Activated CD8-positive, alpha-beta memory T cell treated with anti-CD3 and anti-CD28 coated beads, Interleukin-2, amount 50 U/mL, for 24 hours (primary cell): ENCODE results near the gene AHCTF1.

ENCODE experiments used
- DNase-seq: peaks from one replicate; pipeline ENCODE4 v3.0.0-alpha.2; 2020; ENCODE audit errors: extremely low read depth

Gene AHCTF1

DNA sequence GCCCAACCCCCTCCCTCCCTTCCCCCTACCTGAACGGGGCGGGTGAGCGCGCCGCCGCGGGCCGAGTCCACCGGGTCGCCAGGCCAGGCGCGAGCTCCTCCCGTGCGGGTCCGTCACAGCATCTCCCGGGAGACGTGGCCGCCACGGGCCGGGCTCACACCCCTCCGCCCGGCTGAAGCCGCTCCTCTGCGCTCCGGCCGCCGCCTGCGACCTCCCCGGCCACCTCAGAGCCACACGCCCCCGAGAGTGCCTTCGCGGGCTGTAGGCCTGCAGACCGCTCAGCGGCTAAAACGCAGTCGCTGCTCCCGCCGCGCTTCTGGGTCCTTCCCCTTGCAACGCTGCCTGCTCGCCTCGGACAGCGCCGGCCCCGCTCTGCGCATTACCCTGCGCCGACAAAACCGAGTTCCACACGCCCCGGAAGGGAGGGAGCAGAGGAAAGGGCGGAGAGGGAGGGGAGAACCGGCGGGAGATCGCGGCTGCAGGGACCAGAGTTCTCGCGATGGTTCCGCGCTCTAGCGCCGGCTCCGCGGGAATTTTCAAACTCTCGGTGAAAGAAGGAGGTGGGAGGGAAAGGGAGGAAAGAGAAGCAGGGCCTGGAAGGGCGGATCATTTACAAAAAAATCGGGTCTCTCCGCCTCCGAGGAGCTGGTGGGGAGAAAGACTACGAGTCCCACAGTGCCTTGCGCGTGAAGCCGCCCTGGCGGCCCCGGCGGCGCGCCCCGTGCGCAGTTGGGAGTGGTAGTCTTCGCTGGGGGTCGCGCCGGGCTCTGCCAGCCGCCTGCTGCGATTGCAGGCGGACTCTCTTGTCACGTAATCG, at the start of gene AHCTF1:
Gene AHCTF1, minus strand, starts transcription at position 400 of the 817 bp plus-strand sequence. CDS start 13,578 bp downstream, outside the sequence.
- peak; percentile 89 for DNase-seq

- no peak for DNase-seq
These were observed 47.0 kb upstream of the AHCTF1 start for GRCh38 chr1:246978785-246979184.

DNA sequence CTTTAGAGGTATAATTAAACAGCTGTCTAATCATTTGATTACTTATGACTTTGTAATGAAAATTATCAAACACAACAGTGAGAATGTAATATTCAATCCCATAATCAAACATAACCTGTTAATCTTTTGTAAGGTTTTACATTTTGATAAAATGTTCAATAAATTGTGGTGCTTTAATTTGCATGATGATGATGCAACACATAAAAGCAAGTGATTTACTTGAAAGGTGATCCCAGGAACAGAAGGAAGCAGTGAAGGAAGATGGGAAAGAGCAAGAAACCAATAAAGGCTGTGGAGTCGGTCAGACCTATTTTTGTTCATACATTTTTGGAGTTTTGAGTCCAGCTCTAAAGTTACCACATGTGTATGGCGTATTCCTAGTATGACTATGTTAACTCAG, 46.5 kb upstream of the AHCTF1 start:
- no peak for DNase-seq

- no peak for DNase-seq
These were observed 40.2 kb upstream of the AHCTF1 start for GRCh38 chr1:246971969-246972368.

GRCh38 chr1:246971090-246971721, 39.5 kb upstream of the AHCTF1 start:
- DNase-seq = no peak

- DNase-seq = no peak
These were observed 37.9 kb upstream of the AHCTF1 start for GRCh38 chr1:246969621-246970020.

DNA sequence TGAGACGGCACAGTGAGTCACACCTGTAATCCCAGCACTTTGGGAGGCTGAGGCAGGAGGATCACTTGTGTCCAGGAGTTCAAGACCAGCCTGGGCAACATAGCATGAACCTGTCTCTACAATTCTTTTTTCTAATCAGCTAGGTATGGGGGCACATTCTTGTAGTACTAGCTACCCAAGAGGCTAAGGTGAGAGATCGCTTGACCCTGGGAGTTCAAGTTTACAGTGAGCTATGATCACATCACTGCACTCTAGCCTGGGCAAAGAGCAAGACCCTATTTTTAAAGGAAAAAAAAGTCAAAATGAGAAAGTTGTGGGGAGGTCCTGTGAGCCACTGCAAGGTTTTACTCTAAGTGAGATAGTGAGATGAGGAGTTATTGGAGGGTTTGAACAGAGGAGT, 34.8 kb upstream of the AHCTF1 start:
- no peak for DNase-seq

GRCh38 chr1:246959944-246960693, 28.4 kb upstream of the AHCTF1 start:
- DNase-seq = no peak

DNA sequence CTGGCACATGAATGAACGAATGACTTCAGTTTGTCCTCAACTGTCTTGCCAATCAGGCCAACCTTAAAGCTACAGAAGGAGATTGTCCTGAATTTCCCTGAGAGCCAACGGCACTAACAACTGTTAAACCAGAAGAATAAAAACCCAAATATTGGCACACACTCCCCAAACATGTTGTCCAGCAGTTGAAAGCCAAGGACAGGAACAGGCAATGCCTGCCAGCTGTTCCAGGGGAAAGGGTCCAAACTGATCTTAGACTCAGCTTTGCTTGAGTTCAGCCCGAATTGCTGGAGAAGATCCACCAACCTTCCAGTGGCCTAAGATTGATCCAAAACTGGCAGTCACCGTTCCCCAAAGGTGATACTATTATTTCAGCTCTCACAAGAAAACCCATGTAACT, 22.4 kb upstream of the AHCTF1 start:
- no peak for DNase-seq

DNA sequence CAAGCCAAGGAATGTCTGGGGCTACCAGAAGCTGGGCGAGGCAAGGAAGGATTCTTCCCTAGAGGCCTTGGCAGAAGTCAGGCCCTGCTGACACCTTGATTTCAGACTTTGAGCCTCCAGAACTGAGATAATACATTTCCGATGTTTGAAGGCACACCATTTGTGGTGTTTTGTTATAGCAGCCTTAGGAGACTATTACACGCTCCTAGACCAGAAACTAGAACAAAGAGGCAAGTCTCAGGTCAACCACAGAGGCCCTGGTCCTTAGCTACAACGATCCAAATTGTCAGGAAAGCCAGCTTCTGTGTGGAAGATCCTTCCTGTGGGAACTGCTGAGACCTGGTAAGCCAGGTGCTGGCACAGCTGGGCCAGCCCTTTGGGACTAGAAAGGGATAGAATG, 19.7 kb upstream of the AHCTF1 start:
- no peak for DNase-seq

DNA sequence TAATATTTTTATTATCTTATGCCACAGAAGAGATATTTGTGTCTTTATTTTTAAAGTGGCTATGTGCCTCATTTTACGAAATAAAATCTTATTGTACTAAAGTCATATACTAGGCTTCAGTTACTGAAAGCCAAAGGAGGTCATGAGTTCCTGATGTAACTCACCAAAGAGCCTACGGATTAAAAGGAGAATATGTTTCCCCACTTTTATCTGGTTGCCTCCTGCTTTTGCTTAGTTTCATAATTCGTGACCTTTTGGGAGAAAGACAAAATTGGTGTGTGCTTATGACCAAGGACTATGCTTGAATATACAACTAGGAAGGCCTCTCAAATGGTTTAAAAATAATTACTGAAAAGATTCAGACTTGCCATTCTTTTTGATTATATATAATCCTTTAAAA, 18.2 kb upstream of the AHCTF1 start:
- no peak for DNase-seq

DNA sequence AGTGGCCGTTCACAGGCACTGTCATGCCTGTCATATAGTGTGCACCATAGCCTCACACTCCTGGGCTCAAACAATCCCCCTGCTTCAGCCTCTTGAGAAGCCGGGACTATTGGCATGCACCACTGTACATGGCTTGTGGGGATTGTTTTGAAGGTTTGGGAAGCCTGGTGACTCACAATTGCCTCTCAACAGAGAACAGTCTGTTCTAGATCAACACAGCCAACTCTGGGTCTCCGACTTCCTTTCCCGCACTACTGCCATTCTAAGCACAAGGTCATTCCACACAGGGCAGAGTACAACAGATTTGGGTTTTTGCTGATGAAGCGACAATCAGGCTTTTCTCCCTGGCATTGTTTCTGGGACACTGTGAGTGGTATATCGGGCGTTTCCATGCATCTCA, 15.5 kb upstream of the AHCTF1 start:
- DNase-seq = no peak

DNA sequence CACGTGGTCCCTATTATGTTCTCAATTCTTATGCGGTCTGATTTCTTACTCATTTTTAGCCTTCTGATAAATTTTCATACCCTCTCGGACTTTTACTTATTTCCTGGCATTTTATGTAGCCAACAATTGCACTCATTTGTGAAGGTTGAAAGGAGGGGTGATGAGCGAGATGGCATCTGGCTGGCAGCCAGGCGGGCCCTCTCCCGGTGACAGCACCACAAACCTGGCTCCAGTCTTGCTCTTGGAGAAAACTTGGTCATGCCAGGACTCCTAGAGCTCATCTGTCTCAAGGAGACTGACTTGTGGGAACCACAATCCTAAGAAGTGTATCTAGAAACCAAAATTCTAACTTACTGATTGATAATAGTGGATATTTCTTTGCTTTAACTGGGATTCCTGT, 14.6 kb upstream of the AHCTF1 start:
- no peak for DNase-seq

GRCh38 chr1:246934765-246935164, 3.0 kb upstream of the AHCTF1 start:
- DNase-seq = no peak

GRCh38 chr1:246933893-246934292, 2.1 kb upstream of the AHCTF1 start:
- no peak for DNase-seq

- no peak for DNase-seq
These were observed 585 bp upstream of the AHCTF1 start for GRCh38 chr1:246932366-246932700.

GRCh38 chr1:246930830-246931548, 759 bp downstream of the AHCTF1 start:
- peak; percentile 7 for DNase-seq

DNA sequence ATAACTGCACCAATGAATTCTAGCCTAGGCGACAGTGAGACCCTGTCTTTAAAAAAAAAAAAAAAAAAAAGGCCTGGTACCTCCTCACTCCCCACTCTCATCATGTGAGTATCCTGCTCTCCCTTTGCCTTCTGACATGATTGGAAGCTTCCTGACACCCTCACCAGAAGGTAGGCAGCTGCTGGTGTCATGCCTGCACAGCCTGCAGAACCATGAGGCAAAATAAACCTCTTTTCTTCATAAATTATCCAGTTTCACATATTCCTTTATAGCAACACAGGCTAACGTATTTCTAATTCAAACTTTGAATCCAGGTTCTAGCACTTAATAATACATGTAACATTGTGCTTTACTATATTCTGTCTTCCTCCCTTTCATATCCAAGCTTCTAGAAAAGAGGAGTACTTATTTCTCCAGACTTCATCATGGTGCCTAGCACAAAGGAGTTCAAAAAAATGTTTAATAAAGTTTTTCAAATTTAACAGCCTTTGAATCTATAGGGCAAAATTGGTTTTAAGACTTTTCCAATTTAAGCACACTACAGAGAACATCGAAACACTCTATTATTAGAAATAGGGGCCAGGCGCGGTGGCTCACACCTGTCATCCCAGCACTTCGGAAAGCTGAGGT, 5.6 kb downstream of the AHCTF1 start:
- DNase-seq = no peak

DNA sequence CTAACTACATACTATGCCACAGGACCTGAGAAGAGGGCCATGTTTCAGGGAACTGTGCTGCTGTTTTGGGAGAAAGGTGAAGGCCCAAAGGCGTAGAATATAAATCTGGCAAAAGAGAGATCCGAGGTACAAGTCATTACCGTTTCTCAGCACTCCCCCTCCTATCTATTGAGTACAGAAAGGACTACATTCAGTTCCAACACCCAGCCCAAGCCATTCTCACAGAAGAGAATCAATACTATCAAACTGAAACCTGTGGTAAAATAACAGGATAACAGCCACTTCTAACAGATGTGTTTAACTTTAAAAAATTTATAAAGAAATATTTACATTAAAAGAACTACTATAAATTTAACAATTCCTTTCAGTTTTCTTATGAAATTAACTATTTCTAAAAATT, 7.8 kb downstream of the AHCTF1 start:
- DNase-seq = no peak

- DNase-seq = no peak
These were observed 8.3 kb downstream of the AHCTF1 start for GRCh38 chr1:246923482-246923881.

- DNase-seq = no peak
These were observed 10.3 kb downstream of the AHCTF1 start for GRCh38 chr1:246921481-246921880.

DNA sequence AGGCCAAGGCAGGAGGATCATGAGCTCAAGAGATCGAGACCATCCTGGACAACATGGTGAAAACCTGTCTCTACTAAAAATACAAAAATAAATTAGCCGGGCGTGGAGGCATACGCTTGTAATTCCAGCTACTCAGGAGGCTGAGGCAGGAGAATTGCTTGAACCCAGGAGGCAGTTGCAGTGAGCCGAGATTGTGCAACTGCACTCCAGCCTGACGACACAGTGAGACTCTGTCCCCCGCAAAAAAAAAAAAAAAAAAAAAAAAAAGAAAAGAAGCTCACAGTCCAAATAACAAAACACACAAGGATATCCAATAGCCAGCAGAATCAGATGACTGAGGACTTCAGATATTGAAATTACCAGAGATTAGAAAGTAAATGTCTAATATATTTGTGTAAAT, 11.8 kb downstream of the AHCTF1 start:
- DNase-seq = no peak
